ENCODE data around the gene POU3F2.

The POU3F2 gene

DNA sequence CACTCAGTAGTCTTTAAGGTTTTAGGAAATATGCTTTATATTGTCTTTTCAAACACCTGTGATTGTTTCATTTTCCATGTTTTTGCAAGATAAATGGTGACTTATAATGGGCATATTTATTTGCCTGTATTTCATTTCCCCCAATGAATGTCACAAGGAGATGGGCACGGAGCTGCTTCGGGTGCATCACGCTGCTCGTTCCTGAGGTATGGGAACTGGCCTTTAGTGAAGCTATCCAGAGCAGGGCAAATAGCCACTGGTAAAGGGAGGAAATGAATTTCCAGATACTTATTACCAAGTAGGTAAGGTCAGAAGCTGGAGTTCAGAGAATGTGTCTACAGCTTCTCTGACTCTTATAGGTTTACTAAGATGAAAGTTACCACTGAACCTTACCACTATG lies 3.7 kb downstream of the POU3F2 start:
- Histone ChIP-seq H3K27ac (ENCODE audit: low read depth in 2 of 2, low read length in 2 of 2) (no peak overlapping the region), H3K4me3 (ENCODE audit: low read length in 2 of 2) (no peak overlapping the region), H3K4me1 (ENCODE audit: control insufficient read depth in 2 of 2, insufficient read depth in 2 of 2, low read length in 2 of 2) (peaks cover 6 to 7% of the 10 kb centered on the region in 2 donors)

DNA sequence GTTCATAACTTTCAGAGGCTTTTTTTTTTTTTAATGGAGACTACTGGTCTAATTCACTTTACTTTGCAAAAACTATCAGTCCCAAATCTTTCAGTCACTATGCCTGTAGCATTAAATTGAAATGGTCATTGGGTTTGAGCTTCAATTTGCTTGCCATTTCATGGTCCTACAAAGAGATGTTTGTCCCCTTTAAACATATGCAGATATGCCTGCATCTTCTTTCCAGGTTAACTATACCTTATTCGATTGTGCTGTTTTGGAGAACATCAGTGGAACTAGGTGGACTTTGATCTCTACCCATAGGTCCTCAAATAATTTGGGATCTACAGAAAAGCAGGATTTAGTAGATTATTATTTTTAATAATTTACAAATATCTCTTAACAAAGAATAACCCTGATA lies 4.6 kb downstream of the POU3F2 start:
- Histone ChIP-seq H3K9ac (ENCODE audit: low read depth in 1 of 2, low read length in 2 of 2) (no peak overlapping the region), H3K27ac (ENCODE audit: low read depth in 2 of 2, low read length in 2 of 2) (no peak overlapping the region), H3K27me3 (ENCODE audit: control insufficient read depth in 2 of 2, insufficient read depth in 2 of 2, low read length in 2 of 2) (peaks cover 77 to 84% of the 10 kb centered on the region in 2 donors), H3K4me3 (ENCODE audit: low read length in 2 of 2) (no peak overlapping the region), H3K4me1 (ENCODE audit: control insufficient read depth in 2 of 2, insufficient read depth in 2 of 2, low read length in 2 of 2) (peaks cover 2% of the 10 kb centered on the region in 2 donors), H3K36me3 (ENCODE audit: control insufficient read depth in 2 of 2, insufficient read depth in 2 of 2, low read length in 2 of 2) (no peaks in the 10 kb centered on the region), H3K9me3 (ENCODE audit: control insufficient read depth in 2 of 2, low read length in 2 of 2) (no peaks in the 10 kb centered on the region)

More for the DNA sequence above, 3.7 kb downstream of the POU3F2 start:
- Histone ChIP-seq H3K36me3 (ENCODE audit: control insufficient read depth in 2 of 2, insufficient read depth in 2 of 2, low read length in 2 of 2) (no peaks in the 10 kb centered on the region), H3K9ac (ENCODE audit: low read depth in 1 of 2, low read length in 2 of 2) (no peak overlapping the region), H3K27me3 (ENCODE audit: control insufficient read depth in 2 of 2, insufficient read depth in 2 of 2, low read length in 2 of 2) (peaks cover 72 to 82% of the 10 kb centered on the region in 2 donors), H3K9me3 (ENCODE audit: control insufficient read depth in 2 of 2, low read length in 2 of 2) (no peaks in the 10 kb centered on the region)

DNA sequence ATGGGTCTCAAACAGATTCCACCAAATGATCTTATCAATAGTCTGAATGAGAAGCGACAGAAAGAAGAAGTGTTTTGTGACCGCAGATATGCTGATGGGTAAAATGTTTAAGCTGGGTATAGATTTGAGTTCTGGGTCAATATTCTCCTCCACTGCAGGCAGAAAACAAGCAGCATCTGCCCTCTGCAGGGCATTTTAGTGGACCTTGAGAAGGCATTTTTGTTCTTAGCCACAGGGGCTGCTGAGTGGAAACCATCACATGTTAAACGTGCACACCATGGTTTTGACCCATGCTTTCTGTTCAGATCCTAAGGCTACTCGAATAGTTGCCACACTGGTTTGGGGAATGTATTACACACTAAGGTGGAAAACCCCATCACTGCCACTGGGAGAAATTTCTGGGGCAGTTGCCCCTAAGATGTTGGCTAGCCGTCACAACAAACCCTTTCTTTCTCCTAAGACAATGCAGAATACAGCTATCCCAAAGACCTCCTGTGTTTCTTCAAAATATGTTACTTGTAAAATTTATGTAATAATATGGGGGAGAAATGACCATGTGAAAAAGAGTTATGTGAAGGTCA lies 5.5 kb downstream of the POU3F2 start:
- H3K27me3 ChIP-seq (ENCODE audit: control insufficient read depth in 2 of 2, insufficient read depth in 2 of 2, low read length in 2 of 2): peaks cover 80 to 88% of the 10 kb centered on the region in 2 donors
- no peaks in the 10 kb centered on the region for H3K9me3 ChIP-seq (ENCODE audit: control insufficient read depth in 2 of 2, low read length in 2 of 2)
- no peaks in the 10 kb centered on the region for H3K36me3 ChIP-seq (ENCODE audit: control insufficient read depth in 2 of 2, insufficient read depth in 2 of 2, low read length in 2 of 2)
- no peak overlapping the region for H3K27ac ChIP-seq (ENCODE audit: low read depth in 2 of 2, low read length in 2 of 2)
- H3K4me3 ChIP-seq (ENCODE audit: low read length in 2 of 2): no peak overlapping the region
- H3K9ac ChIP-seq (ENCODE audit: low read depth in 1 of 2, low read length in 2 of 2): no peak overlapping the region
- peaks cover 0 to 2% of the 10 kb centered on the region in 2 donors for H3K4me1 ChIP-seq (ENCODE audit: control insufficient read depth in 2 of 2, insufficient read depth in 2 of 2, low read length in 2 of 2)

DNA sequence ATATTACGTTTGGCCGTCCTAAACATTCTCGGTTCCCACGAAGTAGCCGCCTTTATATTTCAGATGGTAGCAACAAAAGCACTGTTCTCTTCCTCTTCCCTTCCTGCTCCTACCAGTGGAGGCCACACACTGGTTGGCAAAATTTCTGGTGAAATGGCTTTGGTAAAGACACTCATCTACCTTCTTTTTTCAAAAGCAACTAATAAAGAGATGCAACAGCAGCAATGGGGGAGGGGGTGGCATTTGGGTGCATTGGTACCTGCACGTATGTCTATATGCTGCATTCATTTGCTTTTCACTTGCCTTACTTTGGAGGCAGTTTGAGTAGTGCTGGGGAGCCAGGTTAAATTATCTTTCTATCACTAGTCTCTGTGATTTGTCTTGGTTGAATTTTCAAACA lies 6.0 kb downstream of the POU3F2 start:
- no peak overlapping the region for H3K27ac ChIP-seq (ENCODE audit: low read depth in 2 of 2, low read length in 2 of 2)
- H3K4me1 ChIP-seq (ENCODE audit: control insufficient read depth in 2 of 2, insufficient read depth in 2 of 2, low read length in 2 of 2): peaks cover 0 to under 1% of the 10 kb centered on the region in 2 donors
- H3K36me3 ChIP-seq (ENCODE audit: control insufficient read depth in 2 of 2, insufficient read depth in 2 of 2, low read length in 2 of 2): no peaks in the 10 kb centered on the region
- H3K9ac ChIP-seq (ENCODE audit: low read depth in 1 of 2, low read length in 2 of 2): no peak overlapping the region
- no peak overlapping the region for H3K4me3 ChIP-seq (ENCODE audit: low read length in 2 of 2)
- peaks cover 79 to 91% of the 10 kb centered on the region in 2 donors for H3K27me3 ChIP-seq (ENCODE audit: control insufficient read depth in 2 of 2, insufficient read depth in 2 of 2, low read length in 2 of 2)
- no peaks in the 10 kb centered on the region for H3K9me3 ChIP-seq (ENCODE audit: control insufficient read depth in 2 of 2, low read length in 2 of 2)

DNA sequence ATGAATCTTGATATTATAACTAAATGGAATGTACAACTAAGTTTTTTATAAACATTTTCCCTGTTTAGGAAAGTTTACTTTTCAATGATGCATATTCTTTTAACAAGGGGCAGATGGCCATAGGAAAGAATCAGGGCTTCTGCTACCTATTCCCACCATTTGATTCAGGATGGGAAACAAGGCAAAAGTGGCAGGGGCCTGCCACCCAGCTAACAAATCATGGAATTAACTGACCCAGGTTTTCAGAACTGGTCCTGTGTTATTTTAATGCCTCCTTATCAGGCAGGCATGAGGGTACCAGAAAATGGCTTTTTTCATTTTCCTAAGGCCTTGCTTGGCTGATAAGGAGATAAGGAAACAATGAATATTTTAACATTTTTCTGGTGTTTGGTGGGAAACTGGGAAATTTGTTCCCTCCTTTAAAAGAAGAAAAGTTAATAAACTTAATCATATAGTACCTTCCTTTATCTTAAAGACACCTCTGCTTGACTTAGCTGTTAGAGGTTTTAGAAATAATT lies 6.7 kb downstream of the POU3F2 start:
- H3K27ac ChIP-seq (ENCODE audit: low read depth in 2 of 2, low read length in 2 of 2): no peak overlapping the region
- H3K4me3 ChIP-seq (ENCODE audit: low read length in 2 of 2): no peak overlapping the region
- no peak overlapping the region for H3K9ac ChIP-seq (ENCODE audit: low read depth in 1 of 2, low read length in 2 of 2)
- H3K36me3 ChIP-seq (ENCODE audit: control insufficient read depth in 2 of 2, insufficient read depth in 2 of 2, low read length in 2 of 2): no peaks in the 10 kb centered on the region
- H3K9me3 ChIP-seq (ENCODE audit: control insufficient read depth in 2 of 2, low read length in 2 of 2): no peaks in the 10 kb centered on the region
- H3K27me3 ChIP-seq (ENCODE audit: control insufficient read depth in 2 of 2, insufficient read depth in 2 of 2, low read length in 2 of 2): peaks cover 79 to 90% of the 10 kb centered on the region in 2 donors
- peaks cover 0 to 3% of the 10 kb centered on the region in 2 donors for H3K4me1 ChIP-seq (ENCODE audit: control insufficient read depth in 2 of 2, insufficient read depth in 2 of 2, low read length in 2 of 2)

DNA sequence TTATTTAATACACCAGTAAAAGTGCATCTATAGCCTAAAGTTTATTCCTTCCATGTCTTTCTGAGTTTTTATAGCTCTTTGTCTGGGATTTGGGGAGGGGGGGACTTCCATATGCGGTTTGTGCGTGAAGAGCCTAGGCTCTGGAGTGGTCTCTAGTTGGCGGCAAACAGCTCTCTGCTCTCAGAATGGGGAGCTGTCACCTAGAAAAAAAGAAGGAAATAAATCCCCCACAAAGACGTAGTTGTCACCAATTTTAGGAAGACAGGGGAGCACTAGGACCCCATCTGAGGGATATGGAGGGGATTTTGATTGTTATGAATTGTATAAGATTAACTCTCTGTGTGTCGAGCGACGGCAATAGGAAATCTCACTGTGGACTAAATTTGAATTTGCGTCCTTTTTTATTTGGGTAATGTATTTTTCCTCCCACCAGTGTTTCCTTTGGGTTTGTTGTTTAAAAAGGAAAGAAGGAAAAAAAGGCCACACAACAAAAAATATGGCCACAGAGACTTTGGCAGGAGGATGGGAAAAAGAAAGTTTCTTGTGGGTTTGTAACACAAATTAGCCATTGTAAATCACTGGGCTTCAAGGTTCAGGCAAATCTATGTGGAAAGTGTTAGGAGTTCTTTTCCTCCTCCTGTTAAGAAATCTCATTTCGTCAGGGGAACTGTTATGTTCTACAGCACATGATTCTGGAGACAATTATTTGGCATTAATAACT lies 7.4 kb downstream of the POU3F2 start:
- no peak overlapping the region for H3K27ac ChIP-seq (ENCODE audit: low read depth in 2 of 2, low read length in 2 of 2)
- H3K36me3 ChIP-seq (ENCODE audit: control insufficient read depth in 2 of 2, insufficient read depth in 2 of 2, low read length in 2 of 2): no peaks in the 10 kb centered on the region
- no peak overlapping the region for H3K9ac ChIP-seq (ENCODE audit: low read depth in 1 of 2, low read length in 2 of 2)
- no peak overlapping the region for H3K4me3 ChIP-seq (ENCODE audit: low read length in 2 of 2)
- no peaks in the 10 kb centered on the region for H3K9me3 ChIP-seq (ENCODE audit: control insufficient read depth in 2 of 2, low read length in 2 of 2)
- peaks cover 76 to 89% of the 10 kb centered on the region in 2 donors for H3K27me3 ChIP-seq (ENCODE audit: control insufficient read depth in 2 of 2, insufficient read depth in 2 of 2, low read length in 2 of 2)
- peaks cover 0 to 3% of the 10 kb centered on the region in 2 donors for H3K4me1 ChIP-seq (ENCODE audit: control insufficient read depth in 2 of 2, insufficient read depth in 2 of 2, low read length in 2 of 2)

DNA sequence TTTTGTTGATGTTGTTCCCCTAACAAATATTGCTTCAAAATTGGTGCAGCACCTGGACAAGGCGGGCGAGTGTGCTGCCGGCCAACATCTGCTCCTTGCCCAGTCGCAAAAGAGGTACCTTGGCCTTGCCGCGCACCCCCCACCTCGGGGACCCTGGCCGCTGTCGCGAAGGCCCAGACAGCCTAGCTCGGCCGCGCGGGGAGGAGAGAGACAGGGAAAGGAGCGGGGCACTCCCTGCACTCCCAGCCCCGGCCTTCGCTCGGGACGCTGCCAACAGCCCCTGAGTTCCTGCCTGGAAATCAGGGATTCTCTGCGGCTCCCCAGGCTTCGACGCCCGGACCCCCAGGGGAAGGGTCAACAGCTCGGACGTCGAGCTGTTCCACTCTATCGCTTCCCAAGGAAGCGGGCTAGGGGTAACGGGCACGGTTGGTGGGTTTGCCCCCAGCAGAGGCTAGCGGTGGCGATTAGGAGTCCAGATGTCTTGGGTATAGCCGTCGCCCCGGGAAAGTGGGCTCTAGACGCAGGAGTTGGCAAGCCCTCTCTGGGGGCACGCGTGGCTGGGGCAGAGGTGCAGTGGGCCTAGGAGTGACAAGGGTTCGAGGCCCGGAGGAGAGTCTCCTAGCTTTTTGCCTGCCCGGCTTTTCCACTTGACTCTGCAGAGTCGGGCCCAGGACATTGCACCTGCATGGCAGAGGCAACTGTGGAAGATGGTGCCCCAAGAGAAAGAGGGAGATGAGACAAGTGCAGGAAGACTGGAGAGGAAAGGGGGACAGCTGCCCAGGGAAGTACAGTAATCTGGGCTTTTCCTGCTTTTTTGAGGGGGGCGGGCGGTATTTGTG lies 8.2 kb downstream of the POU3F2 start:
- peaks cover 73 to 89% of the 10 kb centered on the region in 2 donors for H3K27me3 ChIP-seq (ENCODE audit: control insufficient read depth in 2 of 2, insufficient read depth in 2 of 2, low read length in 2 of 2)
- no peak overlapping the region for H3K4me3 ChIP-seq (ENCODE audit: low read length in 2 of 2)
- no peaks in the 10 kb centered on the region for H3K36me3 ChIP-seq (ENCODE audit: control insufficient read depth in 2 of 2, insufficient read depth in 2 of 2, low read length in 2 of 2)
- no peaks in the 10 kb centered on the region for H3K9me3 ChIP-seq (ENCODE audit: control insufficient read depth in 2 of 2, low read length in 2 of 2)
- no peak overlapping the region for H3K9ac ChIP-seq (ENCODE audit: low read depth in 1 of 2, low read length in 2 of 2)
- peaks cover 0 to 3% of the 10 kb centered on the region in 2 donors for H3K4me1 ChIP-seq (ENCODE audit: control insufficient read depth in 2 of 2, insufficient read depth in 2 of 2, low read length in 2 of 2)
- no peak overlapping the region for H3K27ac ChIP-seq (ENCODE audit: low read depth in 2 of 2, low read length in 2 of 2)

DNA sequence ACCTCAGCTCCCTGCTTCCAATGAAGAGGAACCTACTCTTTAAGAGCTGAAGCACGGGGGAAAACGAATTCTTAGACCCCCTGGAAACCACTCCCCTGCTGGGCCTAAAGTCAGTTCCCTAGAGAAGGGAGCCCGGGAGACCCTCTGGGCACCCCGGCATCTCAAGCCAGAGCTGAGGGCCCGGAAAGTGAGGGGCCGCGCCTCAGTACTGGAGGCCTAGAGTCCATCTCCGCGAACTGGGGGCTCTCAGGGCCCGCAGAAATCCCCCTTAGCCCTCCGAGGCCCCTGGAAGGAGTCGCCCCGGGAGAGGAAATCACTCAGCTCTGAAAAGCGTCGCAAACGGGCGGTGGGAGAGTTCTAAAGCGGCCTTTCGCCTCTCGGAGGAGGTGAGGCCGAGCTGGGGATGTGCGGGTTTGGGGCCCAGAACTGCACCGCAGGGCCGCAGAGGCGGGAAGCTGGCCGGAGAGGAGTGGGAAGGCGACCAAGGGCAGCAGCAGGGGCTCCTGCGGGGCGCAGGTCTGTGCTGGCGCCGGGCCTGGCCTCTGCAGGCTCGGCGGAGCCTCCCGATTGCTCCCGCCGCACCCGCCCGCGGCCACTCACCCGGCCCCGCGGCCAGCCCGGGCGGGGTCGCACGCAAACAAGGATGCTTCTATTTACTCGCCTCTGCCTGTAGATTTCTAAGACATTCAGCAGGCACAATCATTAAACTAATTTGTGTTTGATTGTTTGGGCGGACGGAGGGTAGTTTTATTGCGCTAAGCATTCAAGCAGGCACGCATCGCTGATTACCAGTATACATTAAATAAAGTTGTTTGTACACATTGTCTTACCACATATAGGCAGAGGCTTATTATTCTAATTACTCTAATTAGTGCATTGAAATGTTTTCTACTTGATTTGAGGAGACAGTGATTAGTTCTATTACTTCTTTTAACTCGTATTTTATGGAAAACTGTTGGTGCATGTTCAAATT lies 9.2 kb downstream of the POU3F2 start:
- peaks cover 0 to 3% of the 10 kb centered on the region in 2 donors for H3K4me1 ChIP-seq (ENCODE audit: control insufficient read depth in 2 of 2, insufficient read depth in 2 of 2, low read length in 2 of 2)
- H3K4me3 ChIP-seq (ENCODE audit: low read length in 2 of 2): no peak overlapping the region
- H3K27ac ChIP-seq (ENCODE audit: low read depth in 2 of 2, low read length in 2 of 2): no peak overlapping the region
- H3K9ac ChIP-seq (ENCODE audit: low read depth in 1 of 2, low read length in 2 of 2): no peak overlapping the region
- H3K9me3 ChIP-seq (ENCODE audit: control insufficient read depth in 2 of 2, low read length in 2 of 2): no peaks in the 10 kb centered on the region
- H3K27me3 ChIP-seq (ENCODE audit: control insufficient read depth in 2 of 2, insufficient read depth in 2 of 2, low read length in 2 of 2): peaks cover 77 to 89% of the 10 kb centered on the region in 2 donors
- no peaks in the 10 kb centered on the region for H3K36me3 ChIP-seq (ENCODE audit: control insufficient read depth in 2 of 2, insufficient read depth in 2 of 2, low read length in 2 of 2)
